ENCODE data around the gene CLIP1.
"Not testable (repeated sequence)": the region's sequence is repeated elsewhere in the genome, so short reads cannot be mapped to it uniquely, and the experiment has no call there.

CLIP1 gene

DNA sequence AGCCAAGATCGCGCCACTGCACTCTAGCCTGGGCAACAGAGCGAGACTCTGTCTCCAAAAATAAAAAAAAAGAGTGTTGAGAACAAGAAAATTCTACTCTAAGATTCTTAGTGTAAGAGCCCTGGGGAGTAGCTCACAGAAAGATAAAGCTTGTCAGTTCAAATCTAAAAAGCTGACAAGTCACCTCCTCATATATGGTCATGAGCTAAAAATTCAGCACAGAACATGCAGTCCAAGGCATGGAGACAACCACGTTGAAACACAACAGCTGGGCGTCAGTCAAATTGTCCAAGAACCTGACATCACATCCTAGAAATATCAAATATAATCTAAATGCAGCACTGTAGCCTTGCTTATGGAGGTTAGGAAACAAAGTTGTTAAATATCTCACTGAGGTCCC, 47.8 kb downstream of the CLIP1 start:
- no peaks in the 10 kb centered on the region for H3K4me1 ChIP-seq (ENCODE audit: control insufficient read depth, low read length)
- no peaks in the 10 kb centered on the region for H3K9me3 ChIP-seq (ENCODE audit: control insufficient read depth, insufficient read depth, low read length)
- no peak overlapping the region for H3K27ac ChIP-seq (ENCODE audit: low read depth, low read length)
- H3K4me2 ChIP-seq (ENCODE audit: low read length), result no peak overlapping the region
- H3K9me2 ChIP-seq (replicated peaks; ENCODE audit: control insufficient read depth, low read length), result no peaks in the 10 kb centered on the region
- no peaks in the 10 kb centered on the region for H3F3A ChIP-seq (ENCODE audit: control insufficient read depth, insufficient read depth)
- no peaks in the 10 kb centered on the region for H3K27me3 ChIP-seq (ENCODE audit: control insufficient read depth, low read length)
- no peaks in the 10 kb centered on the region for H3K79me2 ChIP-seq (ENCODE audit: control insufficient read depth, low read length)
- H3K36me3 ChIP-seq (ENCODE audit: control insufficient read depth, low read length), result peaks cover 12% of the 10 kb centered on the region
- no peak overlapping the region for H3K4me3 ChIP-seq (ENCODE audit: low read length)
- TF ChIP-seq, protein P1, sequence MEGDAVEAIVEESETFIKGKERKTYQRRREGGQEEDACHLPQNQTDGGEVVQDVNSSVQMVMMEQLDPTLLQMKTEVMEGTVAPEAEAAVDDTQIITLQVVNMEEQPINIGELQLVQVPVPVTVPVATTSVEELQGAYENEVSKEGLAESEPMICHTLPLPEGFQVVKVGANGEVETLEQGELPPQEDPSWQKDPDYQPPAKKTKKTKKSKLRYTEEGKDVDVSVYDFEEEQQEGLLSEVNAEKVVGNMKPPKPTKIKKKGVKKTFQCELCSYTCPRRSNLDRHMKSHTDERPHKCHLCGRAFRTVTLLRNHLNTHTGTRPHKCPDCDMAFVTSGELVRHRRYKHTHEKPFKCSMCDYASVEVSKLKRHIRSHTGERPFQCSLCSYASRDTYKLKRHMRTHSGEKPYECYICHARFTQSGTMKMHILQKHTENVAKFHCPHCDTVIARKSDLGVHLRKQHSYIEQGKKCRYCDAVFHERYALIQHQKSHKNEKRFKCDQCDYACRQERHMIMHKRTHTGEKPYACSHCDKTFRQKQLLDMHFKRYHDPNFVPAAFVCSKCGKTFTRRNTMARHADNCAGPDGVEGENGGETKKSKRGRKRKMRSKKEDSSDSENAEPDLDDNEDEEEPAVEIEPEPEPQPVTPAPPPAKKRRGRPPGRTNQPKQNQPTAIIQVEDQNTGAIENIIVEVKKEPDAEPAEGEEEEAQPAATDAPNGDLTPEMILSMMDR (IDR thresholded peaks at IDR 0.05; ENCODE audit: low read depth, low read length, poor library complexity, severe bottlenecking), result no peak
- no peak for TF ChIP-seq EZH2phosphoT487 (IDR thresholded peaks at IDR 0.05; ENCODE audit: borderline replicate concordance, low read length)
- 0 out of 2 replicates have a peak, but pooled peaks cover 2% of the 10 kb centered on the region for H4K20me1 ChIP-seq (ENCODE audit: control insufficient read depth, insufficient read depth, low read depth, low read length)

GRCh38 chr12:122371475-122372045, 50.9 kb downstream of the CLIP1 start:
- TF ChIP-seq, protein P1 (IDR thresholded peaks at IDR 0.05; ENCODE audit: low read depth, low read length, poor library complexity, severe bottlenecking), result no peak
- no peak for TF ChIP-seq EZH2phosphoT487 (IDR thresholded peaks at IDR 0.05; ENCODE audit: borderline replicate concordance, low read length)
- Histone ChIP-seq H3K4me1 (ENCODE audit: control insufficient read depth, low read length) (no peaks in the 10 kb centered on the region), H4K20me1 (ENCODE audit: control insufficient read depth, insufficient read depth, low read depth, low read length) (0 out of 2 replicates have a peak, but pooled peaks cover 2% of the 10 kb centered on the region), H3K9me3 (ENCODE audit: control insufficient read depth, insufficient read depth, low read length) (no peaks in the 10 kb centered on the region), H3K4me2 (ENCODE audit: low read length) (no peak overlapping the region), H3K27me3 (ENCODE audit: control insufficient read depth, low read length) (no peaks in the 10 kb centered on the region), H3F3A (ENCODE audit: control insufficient read depth, insufficient read depth) (no peaks in the 10 kb centered on the region), H3K36me3 (ENCODE audit: control insufficient read depth, low read length) (no peaks in the 10 kb centered on the region), H3K79me2 (ENCODE audit: control insufficient read depth, low read length) (no peaks in the 10 kb centered on the region), H3K4me3 (ENCODE audit: low read length) (no peak overlapping the region), H3K27ac (ENCODE audit: low read depth, low read length) (no peak overlapping the region), H3K9me2 (replicated peaks; ENCODE audit: control insufficient read depth, low read length) (no peaks in the 10 kb centered on the region)

DNA sequence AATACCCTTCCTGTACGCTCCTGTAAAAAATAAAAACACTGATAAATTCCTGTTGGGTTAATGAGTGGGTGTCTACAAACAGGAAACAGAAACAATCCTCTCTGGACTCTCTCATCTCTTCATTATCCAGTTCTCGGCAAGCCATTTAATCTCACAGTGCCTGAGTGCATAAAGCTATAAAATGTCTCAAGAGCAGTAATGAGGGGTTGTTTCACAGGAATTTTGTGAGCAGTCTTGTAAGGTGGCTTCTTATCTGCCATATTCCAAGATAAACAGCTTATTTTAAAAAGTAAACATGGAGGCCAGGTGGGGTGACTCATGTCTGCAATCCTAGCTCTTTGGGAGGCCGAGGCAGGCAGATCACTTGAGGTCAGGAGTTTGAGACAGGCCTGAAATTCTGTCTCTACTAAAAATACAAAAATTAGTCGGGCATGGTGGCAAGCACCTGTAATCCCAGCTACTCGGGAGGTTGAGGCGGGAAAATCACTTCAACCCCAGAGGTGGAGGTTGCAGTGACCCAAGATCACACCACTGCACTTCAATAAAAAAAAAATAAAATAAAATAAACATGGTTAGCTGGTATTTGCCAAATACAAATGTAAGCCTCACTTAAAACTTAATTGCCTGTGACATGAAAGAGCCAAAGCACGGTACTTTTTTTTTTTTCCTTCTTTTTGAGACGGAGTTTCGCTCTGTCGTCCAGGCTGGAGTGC, 54.0 kb downstream of the CLIP1 start:
- Histone ChIP-seq H3K9me3 (ENCODE audit: control insufficient read depth, insufficient read depth, low read length) (no peaks in the 10 kb centered on the region), H3K4me2 (ENCODE audit: low read length) (no peak overlapping the region), H3K4me3 (ENCODE audit: low read length) (no peak overlapping the region), H3K27me3 (ENCODE audit: control insufficient read depth, low read length) (no peaks in the 10 kb centered on the region), H4K20me1 (ENCODE audit: control insufficient read depth, insufficient read depth, low read depth, low read length) (0 out of 2 replicates have a peak, but pooled peaks cover 2% of the 10 kb centered on the region), H3F3A (ENCODE audit: control insufficient read depth, insufficient read depth) (no peaks in the 10 kb centered on the region), H3K9me2 (replicated peaks; ENCODE audit: control insufficient read depth, low read length) (no peaks in the 10 kb centered on the region), H3K79me2 (ENCODE audit: control insufficient read depth, low read length) (no peaks in the 10 kb centered on the region), H3K4me1 (ENCODE audit: control insufficient read depth, low read length) (no peaks in the 10 kb centered on the region), H3K27ac (ENCODE audit: low read depth, low read length) (no peak overlapping the region), H3K36me3 (ENCODE audit: control insufficient read depth, low read length) (no peaks in the 10 kb centered on the region)
- TF ChIP-seq EZH2phosphoT487 (IDR thresholded peaks at IDR 0.05; ENCODE audit: borderline replicate concordance, low read length), result no peak
- TF ChIP-seq, protein P1 (IDR thresholded peaks at IDR 0.05; ENCODE audit: low read depth, low read length, poor library complexity, severe bottlenecking), result no peak

GRCh38 chr12:122367632-122368031, 54.8 kb downstream of the CLIP1 start:
- H3K9me2 ChIP-seq (replicated peaks; ENCODE audit: control insufficient read depth, low read length); H3K4me1 ChIP-seq (ENCODE audit: control insufficient read depth, low read length); H4K20me1 ChIP-seq (ENCODE audit: control insufficient read depth, insufficient read depth, low read depth, low read length); H3K27me3 ChIP-seq (ENCODE audit: control insufficient read depth, low read length); H3K9me3 ChIP-seq (ENCODE audit: control insufficient read depth, insufficient read depth, low read length); H3F3A ChIP-seq (ENCODE audit: control insufficient read depth, insufficient read depth); H3K4me2 ChIP-seq (ENCODE audit: low read length); H3K27ac ChIP-seq (ENCODE audit: low read depth, low read length); H3K79me2 ChIP-seq (ENCODE audit: control insufficient read depth, low read length); H3K4me3 ChIP-seq (ENCODE audit: low read length); H3K36me3 ChIP-seq (ENCODE audit: control insufficient read depth, low read length): not testable (repeated sequence)
